OCI-LY7 (cell line): Measurements from ENCODE around the gene RALGAPA2. TPM values are rescaled to one million over a fixed set of nuclear protein-coding genes. Genes with fewer than 3 reads are reported as not detected.

Source experiments
- BruUV-seq: library from RNA; stranded (reverse); fragments of 400-500 nt; replicated peaks from 2 replicates; lab custom pipeline; 2021; lab: Mats Ljungman, UMichigan
- CTCF ChIA-PET: fragments of 300-600 bp; sonication (Branson Sonifier 250); formaldehyde crosslinking; loops from one replicate; lab custom pipeline; 2022; ENCODE audit warnings: antibody characterized with exemption; ENCODE audit not compliant: unreplicated experiment; lab: Charles Lee
- POLR2A ChIA-PET: fragments of 300-600 bp; sonication (Branson Sonifier 250); formaldehyde crosslinking; loops from one replicate; lab custom pipeline; 2022; ENCODE audit warnings: antibody characterized with exemption; lab: Charles Lee
- DNase-seq: peaks from one replicate; pipeline ENCODE4 v3.0.0-alpha.2; 2015; ENCODE audit warnings: low spot score
- H2AFZ ChIP-seq: fragments of 200-600 bp; sonication (generic), shearing (Covaris generic); 2 replicates; pipeline ENCODE4 v1.6.1; 2014; ENCODE audit warnings: mild to moderate bottlenecking, antibody characterized with exemption, low read length, moderate library complexity
- H3K27ac ChIP-seq: fragments of 200-600 bp; sonication (generic); 2 replicates; pipeline ENCODE4 v1.5.1; 2014; ENCODE audit warnings: mixed run types, low read depth, mild to moderate bottlenecking, moderate library complexity, low read length, inconsistent platforms; ENCODE audit not compliant: poor library complexity, severe bottlenecking
- H3K36me3 ChIP-seq: fragments of 200-600 bp; sonication (generic); 2 replicates; pipeline ENCODE4 v1.6.1; 2014; ENCODE audit warnings: mild to moderate bottlenecking, antibody characterized with exemption, low read length, moderate library complexity, mixed read lengths; ENCODE audit not compliant: insufficient read depth
- H3K4me1 ChIP-seq: fragments of 200-600 bp; sonication (generic); 2 replicates; pipeline ENCODE4 v1.5.1; 2014; ENCODE audit warnings: mild to moderate bottlenecking, low read length; ENCODE audit not compliant: insufficient read depth, poor library complexity, severe bottlenecking
- H3K4me2 ChIP-seq: fragments of 200-600 bp; sonication (generic); 2 replicates; pipeline ENCODE4 v1.6.1; 2014; ENCODE audit warnings: mild to moderate bottlenecking, low read length
- H3K4me3 ChIP-seq: fragments of 200-600 bp; sonication (generic); 2 replicates; pipeline ENCODE4 v1.5.1; 2014; ENCODE audit warnings: mild to moderate bottlenecking, low read depth, low read length; ENCODE audit not compliant: poor library complexity, severe bottlenecking
- H3K79me2 ChIP-seq: fragments of 200-600 bp; sonication (generic); 2 replicates; pipeline ENCODE4 v1.6.1; 2016; ENCODE audit warnings: low read depth, mild to moderate bottlenecking, low read length, moderate library complexity, mixed read lengths; ENCODE audit not compliant: insufficient read depth
- H3K9me2 ChIP-seq: fragments of 200-600 bp; sonication (generic); 2 replicates; pipeline ENCODE4 v1.6.1; 2016; ENCODE audit warnings: mild to moderate bottlenecking, low read length, mixed read lengths; ENCODE audit not compliant: insufficient read depth
- H3K9me3 ChIP-seq: fragments of 200-600 bp; sonication (generic); 2 replicates; pipeline ENCODE4 v1.6.1; 2014; ENCODE audit warnings: mild to moderate bottlenecking, mixed run types, low read length, mixed read lengths
- H4K20me1 ChIP-seq: fragments of 200-600 bp; sonication (generic); 2 replicates; pipeline ENCODE4 v1.6.1; 2014; ENCODE audit warnings: mild to moderate bottlenecking, antibody characterized with exemption, low read length, moderate library complexity, mixed read lengths; ENCODE audit not compliant: insufficient read depth
- EZH2phosphoT487 ChIP-seq: fragments of 200-600 bp; sonication (generic); IDR thresholded peaks from 2 replicates; pipeline ENCODE4 v1.6.1; 2018; ENCODE audit warnings: low read depth, borderline replicate concordance, mild to moderate bottlenecking, mixed run types, antibody characterized with exemption, low read length, moderate library complexity, mixed read lengths
- intact Hi-C: fragments of 100-400 bp; cut with micrococcal nuclease; formaldehyde crosslinking; loops from one replicate; pipeline ENCODE4 v1.10.0; 2022; ENCODE audit not compliant: unreplicated experiment
- total RNA-seq, 2 experiments: library from RNA; depleted of rRNA in 1 of 2; stranded (reverse); fragments of >200 nt in 1 of 2; shearing (Covaris generic) in 1 of 2; gene quantifications; 2 replicates each; pipeline ENCODE4 v1.2.3, GENCODE V29; 2014 to 2022
- TF ChIP-seq, protein P1 (sequence below): fragments of 200-600 bp; sonication (generic); conservative IDR thresholded peaks from 2 replicates; pipeline ENCODE4 v1.5.1; 2014; ENCODE audit warnings: mild to moderate bottlenecking, antibody characterized with exemption, low read length, moderate library complexity, mixed read lengths

The RALGAPA2 gene
- total RNA-seq, 2 experiments from 2014 or later = 9.1 to 17.8 TPM

DNA sequence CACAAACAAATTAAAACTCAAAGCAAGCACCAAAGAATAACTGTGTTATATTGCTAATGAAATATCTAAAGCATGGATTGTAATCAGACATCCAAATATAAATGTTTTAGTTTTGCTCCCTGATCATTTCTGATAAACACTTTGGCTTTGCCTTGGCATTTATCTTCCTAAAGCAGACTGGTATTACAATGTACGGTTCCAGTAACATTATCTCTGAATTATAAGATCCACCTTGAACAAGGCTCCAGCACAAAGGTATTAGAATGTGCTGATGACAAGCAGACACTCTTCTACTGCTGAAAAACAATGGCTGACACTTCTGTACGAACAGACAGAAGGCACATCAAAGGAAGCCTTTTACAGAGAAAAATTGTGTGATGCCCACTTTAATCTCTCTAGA is 270.0 kb downstream of the RALGAPA2 start:
- H3K27ac ChIP-seq = no peak overlapping the region
- H4K20me1 ChIP-seq = no peaks in the 10 kb centered on the region
- no peaks in the 10 kb centered on the region for H3K79me2 ChIP-seq
- H3K4me1 ChIP-seq = no peaks in the 10 kb centered on the region
- H3K9me3 ChIP-seq = no peaks in the 10 kb centered on the region
- CTCF ChIA-PET = no interaction called here
- no peak for DNase-seq
- no TSS peak for BruUV-seq
- H3K36me3 ChIP-seq = no peaks in the 10 kb centered on the region
- POLR2A ChIA-PET = no interaction called here
- no peaks in the 10 kb centered on the region for H3K9me2 ChIP-seq
- no peak overlapping the region for H3K4me2 ChIP-seq
- intact Hi-C loops = no loop called here
- TF ChIP-seq, protein P1, sequence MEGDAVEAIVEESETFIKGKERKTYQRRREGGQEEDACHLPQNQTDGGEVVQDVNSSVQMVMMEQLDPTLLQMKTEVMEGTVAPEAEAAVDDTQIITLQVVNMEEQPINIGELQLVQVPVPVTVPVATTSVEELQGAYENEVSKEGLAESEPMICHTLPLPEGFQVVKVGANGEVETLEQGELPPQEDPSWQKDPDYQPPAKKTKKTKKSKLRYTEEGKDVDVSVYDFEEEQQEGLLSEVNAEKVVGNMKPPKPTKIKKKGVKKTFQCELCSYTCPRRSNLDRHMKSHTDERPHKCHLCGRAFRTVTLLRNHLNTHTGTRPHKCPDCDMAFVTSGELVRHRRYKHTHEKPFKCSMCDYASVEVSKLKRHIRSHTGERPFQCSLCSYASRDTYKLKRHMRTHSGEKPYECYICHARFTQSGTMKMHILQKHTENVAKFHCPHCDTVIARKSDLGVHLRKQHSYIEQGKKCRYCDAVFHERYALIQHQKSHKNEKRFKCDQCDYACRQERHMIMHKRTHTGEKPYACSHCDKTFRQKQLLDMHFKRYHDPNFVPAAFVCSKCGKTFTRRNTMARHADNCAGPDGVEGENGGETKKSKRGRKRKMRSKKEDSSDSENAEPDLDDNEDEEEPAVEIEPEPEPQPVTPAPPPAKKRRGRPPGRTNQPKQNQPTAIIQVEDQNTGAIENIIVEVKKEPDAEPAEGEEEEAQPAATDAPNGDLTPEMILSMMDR = no peak
- TF ChIP-seq EZH2phosphoT487 = no peak
- no peak overlapping the region for H3K4me3 ChIP-seq
- H2AFZ ChIP-seq = no peak overlapping the region

DNA sequence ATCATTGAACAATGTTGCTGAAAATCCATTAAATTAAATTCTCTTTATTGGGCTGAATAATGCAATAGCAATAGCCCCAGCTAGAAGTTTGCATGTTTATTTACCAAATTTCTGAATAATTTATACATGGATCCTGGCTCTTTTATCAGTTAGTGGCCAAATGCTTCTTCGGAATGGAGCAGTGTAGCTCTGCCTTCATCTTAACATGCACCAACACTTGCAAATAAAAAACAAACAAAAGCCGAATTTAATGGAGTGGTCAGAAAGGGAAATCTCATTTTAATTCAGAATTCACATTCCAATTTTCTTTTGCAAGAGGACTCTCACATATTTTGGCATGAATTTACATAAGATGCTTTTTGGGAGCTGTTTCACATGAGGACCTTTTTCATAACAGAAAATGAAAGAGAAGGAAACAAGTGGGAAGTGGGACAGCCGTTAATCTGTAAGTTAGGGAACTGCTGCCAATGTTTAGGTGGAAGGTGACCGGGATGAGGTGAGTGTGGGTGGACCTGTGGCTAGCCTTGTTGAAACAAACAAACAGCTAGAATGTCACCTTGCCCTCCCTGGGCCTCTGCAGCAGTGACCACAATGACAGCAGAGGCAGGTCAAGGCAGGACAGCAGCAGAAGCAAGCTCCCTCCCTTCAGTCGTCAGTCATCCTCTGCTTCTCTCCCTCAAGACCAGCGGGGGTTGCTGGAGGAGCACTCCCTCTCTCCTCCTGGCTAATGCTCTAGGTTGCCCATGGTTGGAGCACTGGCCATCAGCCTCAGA is 271.4 kb downstream of the RALGAPA2 start:
- TF ChIP-seq, protein P1 = no peak
- no peak for TF ChIP-seq EZH2phosphoT487
- Histone ChIP-seq H4K20me1 (no peaks in the 10 kb centered on the region), H3K36me3 (no peaks in the 10 kb centered on the region), H2AFZ (no peak overlapping the region), H3K27ac (no peak overlapping the region), H3K9me3 (no peaks in the 10 kb centered on the region), H3K4me2 (no peak overlapping the region), H3K9me2 (no peaks in the 10 kb centered on the region), H3K4me3 (no peak overlapping the region), H3K4me1 (no peaks in the 10 kb centered on the region), H3K79me2 (no peaks in the 10 kb centered on the region)
- no TSS peak for BruUV-seq
- ChIA-PET POLR2A (interaction anchor here (1.2 kb wide), 1 partner anchor 8 kb away, joined by 4 read pairs; no protein-coding TSS in a partner anchor), CTCF (no interaction called here)
- intact Hi-C loops = no loop called here
- no peak for DNase-seq

DNA sequence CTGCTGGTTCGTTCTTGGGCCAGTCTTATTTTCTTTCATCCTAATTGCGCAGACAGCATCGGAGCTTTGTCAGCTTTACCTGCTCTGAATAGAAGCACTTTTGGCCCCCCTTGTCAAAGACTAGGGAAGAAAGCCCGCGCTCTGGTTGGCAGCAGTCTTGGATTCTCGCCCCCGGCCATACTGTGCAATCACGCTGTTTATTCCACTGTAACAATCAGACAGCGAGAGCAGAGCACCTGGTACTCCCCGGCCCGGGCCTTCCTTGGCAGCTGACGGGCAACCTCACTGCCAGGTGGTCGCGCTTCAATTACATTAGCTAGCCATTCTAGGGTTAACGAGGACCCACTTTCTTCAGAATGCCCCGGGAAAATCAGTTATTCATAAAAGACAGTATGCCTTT is 272.0 kb downstream of the RALGAPA2 start:
- POLR2A ChIA-PET = no interaction called here
- intact Hi-C loops = no loop called here
- Histone ChIP-seq H3K4me3 (no peak overlapping the region), H3K4me1 (no peaks in the 10 kb centered on the region), H3K79me2 (no peaks in the 10 kb centered on the region), H3K27ac (no peak overlapping the region), H3K9me3 (no peaks in the 10 kb centered on the region), H3K9me2 (no peaks in the 10 kb centered on the region), H3K36me3 (no peaks in the 10 kb centered on the region), H4K20me1 (no peaks in the 10 kb centered on the region), H2AFZ (no peak overlapping the region), H3K4me2 (no peak overlapping the region)
- no peak for DNase-seq
- TF ChIP-seq, protein P1 = no peak
- no peak for TF ChIP-seq EZH2phosphoT487
- CTCF ChIA-PET = no interaction called here
- BruUV-seq = no TSS peak
